HG03521 (cell line): ENCODE data around the gene GTF3C2.
"Not testable (repeated sequence)": the region's sequence is repeated elsewhere in the genome, so short reads cannot be mapped to it uniquely, and the experiment has no call there.

Experiments used
- ATAC-seq: cut with Tn5 transposase; IDR thresholded peaks from one replicate; pipeline ENCODE4 v1.9.1; 2021; ENCODE audit warnings: mild to moderate bottlenecking, moderate library complexity; ENCODE audit not compliant: unreplicated experiment

Gene GTF3C2

GRCh38 chr2:27322301-27322765 is 34.2 kb downstream of the GTF3C2 start:
- no peak for ATAC-seq

GRCh38 chr2:27320958-27321543 is 35.5 kb downstream of the GTF3C2 start:
- no peak for ATAC-seq

GRCh38 chr2:27319839-27320238 is 36.7 kb downstream of the GTF3C2 start:
- not testable (repeated sequence) for ATAC-seq

- no peak for ATAC-seq
These were observed 39.7 kb downstream of the GTF3C2 start for GRCh38 chr2:27316655-27317412.

- ATAC-seq, result no peak
These were observed 41.4 kb downstream of the GTF3C2 start for GRCh38 chr2:27315122-27315521.

GRCh38 chr2:27314709-27315108 is 41.9 kb downstream of the GTF3C2 start:
- no peak for ATAC-seq

GRCh38 chr2:27313882-27314645 is 42.5 kb downstream of the GTF3C2 start:
- no peak for ATAC-seq

GRCh38 chr2:27312152-27312551 is 44.4 kb downstream of the GTF3C2 start:
- ATAC-seq, result no peak

- no peak for ATAC-seq
These were observed 46.9 kb downstream of the GTF3C2 start for GRCh38 chr2:27309651-27310050.

- no peak for ATAC-seq
These were observed 48.1 kb downstream of the GTF3C2 start, which contains the start of gene UCN for GRCh38 chr2:27308359-27308881. Gene UCN, minus strand, starts transcription at chr2:27308445. Its CDS starts 550 bp downstream, at chr2:27307895.

GRCh38 chr2:27307545-27308358 is 48.8 kb downstream of the GTF3C2 start:
- no peak for ATAC-seq

- ATAC-seq, result no peak
These were observed 49.3 kb downstream of the GTF3C2 start for GRCh38 chr2:27307287-27307544.

- ATAC-seq, result no peak
These were observed 49.8 kb downstream of the GTF3C2 start for GRCh38 chr2:27306573-27307286.

GRCh38 chr2:27306136-27306535 is 50.4 kb downstream of the GTF3C2 start:
- no peak for ATAC-seq

- ATAC-seq, result no peak
These were observed 51.0 kb downstream of the GTF3C2 start for GRCh38 chr2:27305516-27305915.

GRCh38 chr2:27304488-27305240 is 51.9 kb downstream of the GTF3C2 start:
- ATAC-seq, result no peak

GRCh38 chr2:27303093-27304025 is 53.2 kb downstream of the GTF3C2 start:
- ATAC-seq, result no peak

GRCh38 chr2:27300606-27301005 is 56.0 kb downstream of the GTF3C2 start:
- not testable (repeated sequence) for ATAC-seq
